GM12878 (cell line): ENCODE measurements around the gene ANKRD24. TPM values are rescaled to one million over a fixed set of nuclear protein-coding genes. Genes with fewer than 3 reads are reported as not detected.

Experiments
- ATAC-seq: fragments of 200-7000 bp; cut with Tn5 transposase; 3 replicates; pipeline ENCODE4 v1.9.1; 2020; ENCODE audit warnings: mild to moderate bottlenecking, moderate library complexity
- BruUV-seq: library from RNA; stranded (reverse); fragments of 400-500 nt; replicated peaks from 2 replicates; lab custom pipeline; 2021; lab: Mats Ljungman, UMichigan
- CTCF ChIA-PET: fragments of 300-600 bp; sonication (Branson Sonifier 250); formaldehyde crosslinking; extraction: SDS; loops from one replicate; lab custom pipeline; 2021; ENCODE audit warnings: inconsistent platforms; lab: Yijun Ruan, JAX
- POLR2A ChIA-PET: fragments of 350-600 bp; formaldehyde crosslinking; extraction: SDS; loops from one replicate; lab custom pipeline; 2021; ENCODE audit warnings: inconsistent platforms; lab: Charles Lee
- RAD21 ChIA-PET: fragments of 300-600 bp; sonication (Branson Sonifier 250); formaldehyde crosslinking; loops from one replicate; lab custom pipeline; 2023; ENCODE audit warnings: antibody characterized with exemption; ENCODE audit not compliant: unreplicated experiment; lab: Charles Lee
- SMC1A ChIA-PET: fragments of 300-600 bp; sonication (Branson Sonifier 250); formaldehyde crosslinking; loops from one replicate; lab custom pipeline; 2023; ENCODE audit not compliant: unreplicated experiment, uncharacterized antibody; lab: Charles Lee
- DNase-seq: peaks from one replicate; pipeline ENCODE4 v3.0.0-alpha.2; 2011; ENCODE audit warnings: low read depth, low spot score
- FAIRE-seq: peaks from 3 replicates; lab custom pipeline; 2011; peaks lifted over from hg19 to GRCh38; lab: Jason Lieb, UNC
- H2AFZ ChIP-seq: 2 replicates; pipeline ENCODE4 v1.6.0; 2011; ENCODE audit warnings: low read depth, low read length, control low read depth; ENCODE audit not compliant: control insufficient read depth
- H3K27ac ChIP-seq: 2 replicates; pipeline ENCODE4 v1.5.1; 2011; ENCODE audit warnings: control low read depth; ENCODE audit not compliant: control insufficient read depth, insufficient read depth
- H3K27me3 ChIP-seq, 2 experiments: replicated peaks in 1 of 2; 2 replicates each; pipeline versions ENCODE4 v1.6.0 to v1.6.1; 2011; ENCODE audit warnings: low read length in 1 of 2; ENCODE audit not compliant: control insufficient read depth in 2 of 2, insufficient read depth in 2 of 2
- H3K36me3 ChIP-seq, 2 experiments: 2 replicates each; pipeline ENCODE4 v1.5.1; 2011; ENCODE audit warnings: low read length in 1 of 2; ENCODE audit not compliant: control insufficient read depth in 2 of 2, insufficient read depth in 2 of 2
- H3K4me1 ChIP-seq: 2 replicates; pipeline ENCODE4 v1.6.1; 2011; ENCODE audit warnings: mild to moderate bottlenecking, low read length, moderate library complexity, mixed read lengths; ENCODE audit not compliant: control insufficient read depth, insufficient read depth
- H3K4me2 ChIP-seq: 2 replicates; pipeline ENCODE4 v1.6.0; 2011; ENCODE audit warnings: control low read depth; ENCODE audit not compliant: control insufficient read depth, insufficient read depth
- H3K4me3 ChIP-seq: fragments of 200-600 bp; sonication (generic); 2 replicates; pipeline ENCODE4 v1.5.1; 2016
- H3K79me2 ChIP-seq: 2 replicates; pipeline ENCODE4 v1.6.0; 2011; ENCODE audit warnings: low read length; ENCODE audit not compliant: control insufficient read depth, insufficient read depth
- H3K9ac ChIP-seq: 2 replicates; pipeline ENCODE4 v1.8.0; 2011; ENCODE audit warnings: low read length, control low read depth, mixed read lengths; ENCODE audit not compliant: control insufficient read depth, insufficient read depth
- H3K9me3 ChIP-seq: replicated peaks from 3 replicates; pipeline ENCODE4 v1.5.1; 2011; ENCODE audit warnings: mild to moderate bottlenecking, low read length; ENCODE audit not compliant: control insufficient read depth, insufficient read depth
- H4K20me1 ChIP-seq: 2 replicates; pipeline ENCODE4 v1.6.0; 2011; ENCODE audit not compliant: control insufficient read depth, insufficient read depth
- SMARCA5 ChIP-seq: fragments of 450-650 bp; IDR thresholded peaks from 2 replicates; pipeline ENCODE4 v1.6.1; 2017; ENCODE audit warnings: mild to moderate bottlenecking
- ZBTB40 ChIP-seq: fragments of 450-650 bp; IDR thresholded peaks from 2 replicates; pipeline ENCODE4 v1.6.1; 2016; ENCODE audit warnings: mild to moderate bottlenecking, moderate library complexity, borderline replicate concordance
- WGBS: methylation state at CpG from one replicate; pipeline ENCODE4 v1.1.6; 2016; ENCODE audit warnings: low lambda C conversion rate; ENCODE audit not compliant: insufficient replicate concordance, insufficient coverage; ENCODE audit errors: missing lambda C conversion rate; 5-methylcytosine and 5-hydroxymethylcytosine counted together
- in situ Hi-C: fragments of 300-500 bp; cut with MboI; formaldehyde crosslinking; loops from 9 replicates; pipeline ENCODE4 v1.14.3; 2018; ENCODE audit warnings: mixed read lengths
- intact Hi-C: fragments of 100-400 bp; cut with micrococcal nuclease; formaldehyde crosslinking; loops from one replicate; pipeline ENCODE4 v1.14.2; 2022; ENCODE audit not compliant: unreplicated experiment
- polyA plus RNA-seq, 11 experiments: library from polyadenylated mRNA; depleted of rRNA in 4 of 11; unstranded in 6 of 11; stranded (reverse) in 5 of 11; fragments of >200 nt; fragmentation: Nextera tagmentation in 4 of 11; fragmentation: Illumina TruSeq in 1 of 11; extraction: Ambion mirVana in 4 of 11; extraction: Trizol in 1 of 11; gene quantifications; 1 replicate in 1 of 11; 2 replicates in 10 of 11; pipeline versions ENCODE4 v1.2.1 to v1.2.3, GENCODE V29; 2011 to 2016; ENCODE audit warnings: inconsistent platforms in 2 of 11, missing spikeins in 2 of 11, low read depth in 1 of 11
- total RNA-seq, 4 experiments: library from RNA; depleted of rRNA in 3 of 4; stranded (reverse); fragments of >200 nt in 3 of 4; fragmentation: Illumina TruSeq in 1 of 4; extraction: Trizol in 1 of 4; gene quantifications; 2 replicates each; pipeline versions ENCODE4 v1.2.1 to v1.2.3, GENCODE V29; 2013 to 2021

Gene ANKRD24
- total and polyA plus RNA-seq, 10 of the 15 experiments (the other 5 are each of a cell fraction or from before 2014, with no cell fraction given): 0.02 to 0.59 (median 0.35) TPM; not detected in 1

- BruUV-seq: no TSS peak
- ChIA-PET RAD21 (interaction anchor here (1.0 kb wide), 1 partner anchor 8 kb away, joined by 3 read pairs; the partner anchor contains the start of gene CREB3L3), POLR2A (interaction anchor here (0.9 kb wide), 1 partner anchor 97 kb away, joined by 3 read pairs; no protein-coding TSS in a partner anchor), SMC1A (no interaction called here), CTCF (interaction anchor here (0.9 kb wide), 1 partner anchor 21 kb away, joined by 5 read pairs; no protein-coding TSS in a partner anchor)
- intact Hi-C loops: no loop called here
- TF ChIP-seq ZBTB40 (no peak), SMARCA5 (peak; percentile 47; the same call in 1 of the 2 replicates)
- Histone ChIP-seq H3K27me3 (no peaks in the 10 kb centered on the region), H3K4me1 (no peaks in the 10 kb centered on the region), H3K4me2 (no peak overlapping the region), H2AFZ (no peak overlapping the region), H3K4me3 (no peak overlapping the region), H3K36me3 (no peaks in the 10 kb centered on the region), H3K27ac (no peak overlapping the region), H3K9me3 (no peaks in the 10 kb centered on the region), H4K20me1 (no peaks in the 10 kb centered on the region), H3K9ac (no peak overlapping the region), H3K79me2 (no peaks in the 10 kb centered on the region)
- in situ Hi-C loops: no loop called here
- DNase-seq: no peak
- ATAC-seq: no peak
- 52% methylated on average over 7 of the region's 7 CpGs for WGBS
- FAIRE-seq: no peak
These were observed 20.9 kb upstream of the ANKRD24 start for GRCh38 chr19:4161415-4162077.
